ENCODE results near the gene TRPV3.

GRCh38 chr17:3546521-3546920 is 11.1 kb downstream of the TRPV3 start:
- TF ChIP-seq, protein P1, sequence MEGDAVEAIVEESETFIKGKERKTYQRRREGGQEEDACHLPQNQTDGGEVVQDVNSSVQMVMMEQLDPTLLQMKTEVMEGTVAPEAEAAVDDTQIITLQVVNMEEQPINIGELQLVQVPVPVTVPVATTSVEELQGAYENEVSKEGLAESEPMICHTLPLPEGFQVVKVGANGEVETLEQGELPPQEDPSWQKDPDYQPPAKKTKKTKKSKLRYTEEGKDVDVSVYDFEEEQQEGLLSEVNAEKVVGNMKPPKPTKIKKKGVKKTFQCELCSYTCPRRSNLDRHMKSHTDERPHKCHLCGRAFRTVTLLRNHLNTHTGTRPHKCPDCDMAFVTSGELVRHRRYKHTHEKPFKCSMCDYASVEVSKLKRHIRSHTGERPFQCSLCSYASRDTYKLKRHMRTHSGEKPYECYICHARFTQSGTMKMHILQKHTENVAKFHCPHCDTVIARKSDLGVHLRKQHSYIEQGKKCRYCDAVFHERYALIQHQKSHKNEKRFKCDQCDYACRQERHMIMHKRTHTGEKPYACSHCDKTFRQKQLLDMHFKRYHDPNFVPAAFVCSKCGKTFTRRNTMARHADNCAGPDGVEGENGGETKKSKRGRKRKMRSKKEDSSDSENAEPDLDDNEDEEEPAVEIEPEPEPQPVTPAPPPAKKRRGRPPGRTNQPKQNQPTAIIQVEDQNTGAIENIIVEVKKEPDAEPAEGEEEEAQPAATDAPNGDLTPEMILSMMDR (IDR thresholded peaks at IDR 0.05 in 8 of 11, conservative IDR thresholded peaks at IDR 0.05 in 3 of 11): no peak
- no peak for TF ChIP-seq POLR2AphosphoS5 (IDR thresholded peaks at IDR 0.05)
- no peak for TF ChIP-seq POLR2A (IDR thresholded peaks at IDR 0.05)
